ENCODE results near the gene RABGGTB.
"Not testable (repeated sequence)": the region's sequence is repeated elsewhere in the genome, so short reads cannot be mapped to it uniquely, and the experiment has no call there.

RABGGTB gene

DNA sequence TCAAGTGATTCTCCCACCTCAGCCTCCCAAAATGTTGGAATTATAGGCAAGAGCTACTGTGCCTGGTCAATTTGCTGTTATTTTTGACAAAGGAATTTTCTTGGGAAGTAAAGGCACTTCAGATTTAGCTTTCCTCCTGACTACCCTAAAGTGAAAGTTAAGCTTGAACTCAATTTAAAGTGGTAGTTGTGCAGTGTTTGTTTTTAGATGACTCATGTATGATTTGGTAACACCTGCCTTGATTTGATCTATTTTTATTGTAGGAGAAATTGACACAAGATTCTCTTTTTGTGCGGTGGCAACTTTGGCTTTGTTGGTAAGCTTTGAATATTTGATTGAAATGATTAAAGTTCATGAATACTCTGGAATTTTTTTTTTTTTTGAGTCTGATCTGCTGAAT, 5.0 kb downstream of the RABGGTB start:
- no peak for TF ChIP-seq CTCF (conservative IDR thresholded peaks at IDR 0.05)
- peak overlapping the region; percentile 16; the same call in 1 of the 2 replicates for H3K27ac ChIP-seq

GRCh38 chr1:75792091-75792490, 6.0 kb downstream of the RABGGTB start:
- no peak for TF ChIP-seq CTCF (conservative IDR thresholded peaks at IDR 0.05)
- no peak overlapping the region for H3K27ac ChIP-seq

GRCh38 chr1:75794382-75794781, 8.3 kb downstream of the RABGGTB start:
- TF ChIP-seq CTCF (conservative IDR thresholded peaks at IDR 0.05) = no peak
- H3K27ac ChIP-seq = no peak overlapping the region

- no peak overlapping the region for H3K27ac ChIP-seq
- no peak for TF ChIP-seq CTCF (conservative IDR thresholded peaks at IDR 0.05)
Measured at GRCh38 chr1:75795703-75796193, 9.7 kb downstream of the RABGGTB start.

DNA sequence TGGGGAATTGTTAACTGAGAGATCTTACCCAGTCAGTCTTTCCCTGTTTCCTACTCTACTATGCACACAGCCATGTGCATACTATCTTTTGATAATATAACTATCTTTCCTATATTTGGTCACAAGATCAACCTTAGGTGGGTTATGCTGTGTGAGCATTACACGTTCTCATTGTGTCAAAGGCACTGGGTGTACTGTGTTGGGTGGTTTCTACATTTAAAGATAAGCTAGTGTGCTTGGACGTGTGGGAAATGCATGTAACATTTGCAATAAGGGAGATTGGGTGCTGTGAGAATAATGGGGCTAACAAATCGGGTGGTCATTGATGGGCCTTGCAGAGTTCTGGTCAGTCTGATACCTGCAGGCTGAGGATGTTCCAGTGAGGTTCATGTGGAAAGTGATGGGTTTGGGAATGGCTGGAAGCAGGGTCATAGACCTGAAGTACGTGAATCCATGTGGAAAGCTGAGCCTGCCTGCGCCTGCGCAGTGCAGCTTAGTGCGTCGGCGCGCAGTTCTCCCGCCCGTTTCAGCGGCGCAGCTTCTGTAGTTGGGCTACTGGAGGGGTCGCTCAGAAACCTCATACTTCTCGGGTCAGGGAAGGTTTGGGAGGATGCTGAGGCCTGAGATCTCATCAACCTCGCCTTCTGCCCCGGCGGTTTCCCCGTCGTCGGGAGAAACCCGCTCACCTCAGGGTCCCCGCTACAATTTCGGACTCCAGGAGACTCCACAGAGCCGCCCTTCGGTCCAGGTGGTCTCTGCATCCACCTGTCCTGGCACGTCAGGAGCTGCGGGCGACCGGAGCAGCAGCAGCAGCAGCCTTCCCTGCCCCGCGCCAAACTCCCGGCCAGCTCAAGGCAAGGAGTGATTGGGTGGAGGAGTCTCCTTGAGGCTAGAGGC, 10.6 kb downstream of the RABGGTB start, which contains the start of gene MSH4:
Gene MSH4 (plus strand): TSS at position 507 of the 897 bp plus-strand sequence. CDS start 104 bp downstream, at position 611.
- no peak for TF ChIP-seq CTCF (conservative IDR thresholded peaks at IDR 0.05)
- H3K27ac ChIP-seq = no peak within 1 kb of the TSS

GRCh38 chr1:75797273-75797588, 11.2 kb downstream of the RABGGTB start:
- no peak for TF ChIP-seq CTCF (conservative IDR thresholded peaks at IDR 0.05)
- no peak overlapping the region for H3K27ac ChIP-seq

GRCh38 chr1:75797606-75798216, 11.7 kb downstream of the RABGGTB start:
- no peak for TF ChIP-seq CTCF (conservative IDR thresholded peaks at IDR 0.05)
- no peak overlapping the region for H3K27ac ChIP-seq

- not testable (repeated sequence) for H3K27ac ChIP-seq
Measured at GRCh38 chr1:75801480-75801879, 15.4 kb downstream of the RABGGTB start.
